ENCODE data around the gene XRCC6. TPM values are rescaled to one million over a fixed set of nuclear protein-coding genes. Genes with fewer than 3 reads are reported as not detected.

Gene XRCC6
- total and polyA plus RNA-seq, 9 of the 15 experiments (the other 6 are each of a cell fraction or from before 2014, with no cell fraction given): 151 to 440 (median 318) TPM

GRCh38 chr22:41576877-41577276 is 44.2 kb upstream of the XRCC6 start (continued):
- TF ChIP-seq CEBPG (CRISPR knock-in tag; IDR thresholded peaks at IDR 0.05): no peak
- TF ChIP-seq CEBPG (tag; conservative IDR thresholded peaks at IDR 0.05 in 1 of 2, IDR thresholded peaks at IDR 0.05 in 1 of 2): no peak
- no peak for TF ChIP-seq ZKSCAN3 (CRISPR knock-in tag; IDR thresholded peaks at IDR 0.05)
- TF ChIP-seq E2F4 (CRISPR knock-in tag; IDR thresholded peaks at IDR 0.05; ENCODE audit: low read depth): no peak
- TF ChIP-seq MCM5 (IDR thresholded peaks at IDR 0.05; ENCODE audit: low read depth): no peak
- no peak for TF ChIP-seq DLX4 (CRISPR knock-in tag; IDR thresholded peaks at IDR 0.05)
- no peak for TF ChIP-seq SNAPC5 (CRISPR knock-in tag; IDR thresholded peaks at IDR 0.05)
- TF ChIP-seq TSC22D4 (tag; IDR thresholded peaks at IDR 0.05): no peak
- TF ChIP-seq ZNF778 (CRISPR knock-in tag; IDR thresholded peaks at IDR 0.05): no peak
- no peak for TF ChIP-seq MTA2 (IDR thresholded peaks at IDR 0.05; ENCODE audit: low read depth)
- TF ChIP-seq ZNF707 (CRISPR knock-in tag; conservative IDR thresholded peaks at IDR 0.05): no peak
- peak; percentile 61; the same call in 1 of the 2 replicates for TF ChIP-seq STAG1 (CRISPR knock-in tag; IDR thresholded peaks at IDR 0.05; ENCODE audit: borderline replicate concordance)
- TF ChIP-seq SMARCA4 (IDR thresholded peaks at IDR 0.05): no peak
- TF ChIP-seq SAP30 (IDR thresholded peaks at IDR 0.05; ENCODE audit: borderline replicate concordance, insufficient read depth, low read depth, low read length, poor library complexity, severe bottlenecking): no peak
- no peak for TF ChIP-seq KLF13 (tag; IDR thresholded peaks at IDR 0.05; ENCODE audit: borderline replicate concordance, low read depth)
- no peak for TF ChIP-seq MAZ (CRISPR knock-in tag; conservative IDR thresholded peaks at IDR 0.05 in 1 of 2, IDR thresholded peaks at IDR 0.05 in 1 of 2)
- no peak for TF ChIP-seq SAFB (IDR thresholded peaks at IDR 0.05; ENCODE audit: borderline replicate concordance, low read depth, low read length)
- no peak for TF ChIP-seq ZNF12 (CRISPR knock-in tag; IDR thresholded peaks at IDR 0.05)

Measured in K562 (cell line).